Measurements from ENCODE around the gene CSF2RB. TPM values are rescaled to one million over a fixed set of nuclear protein-coding genes. Genes with fewer than 3 reads are reported as not detected.

Gene CSF2RB
- 2.9 TPM for total RNA-seq

DNA sequence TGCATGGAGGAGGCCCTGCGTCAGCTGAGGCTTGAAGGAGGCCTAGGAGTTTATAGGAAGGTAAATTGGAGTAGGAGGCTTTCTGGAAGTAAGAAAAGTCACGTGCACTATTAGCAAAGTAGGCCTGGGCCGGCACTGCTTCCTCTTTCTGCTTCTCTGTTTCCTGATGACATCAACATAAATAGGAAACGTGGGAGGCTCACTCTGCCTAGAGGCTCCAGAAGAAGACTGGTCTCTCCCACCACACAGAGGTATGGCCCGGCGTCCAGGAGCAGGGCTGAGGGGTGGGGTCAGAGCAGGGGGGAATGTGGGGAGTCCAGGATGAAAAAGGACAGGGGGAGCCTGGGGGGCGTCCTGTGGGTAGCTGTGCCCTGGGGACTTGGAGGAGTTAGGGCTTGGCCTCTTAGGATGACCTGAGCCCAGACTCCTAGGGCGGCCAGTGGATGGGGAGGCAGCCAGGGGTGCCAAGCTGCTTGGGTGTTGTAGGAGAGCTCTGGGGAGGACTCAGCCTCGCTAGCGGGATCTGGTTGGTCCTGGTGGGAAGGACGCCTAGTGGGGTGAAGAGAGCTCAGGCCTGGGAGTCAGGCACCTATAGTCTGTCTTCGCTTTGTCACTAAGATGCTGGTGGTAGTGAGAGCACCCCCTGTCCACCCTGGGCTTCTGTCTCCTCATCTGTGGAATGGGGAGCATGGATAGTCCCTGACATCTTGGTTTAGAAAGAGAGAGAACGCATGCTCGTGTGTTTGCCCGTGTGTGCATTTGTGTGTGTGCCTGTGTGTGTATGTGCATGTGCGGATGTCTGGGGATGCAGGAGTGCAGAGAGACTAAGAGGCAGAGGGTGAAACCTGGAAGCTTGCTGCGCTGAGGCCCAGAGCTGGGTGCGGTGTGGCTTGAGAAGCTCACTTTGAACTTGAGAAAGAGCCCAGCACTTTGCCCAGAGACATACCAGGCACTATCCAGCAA, at the start of gene CSF2RB:
CSF2RB (plus strand) TSS at position 202 of the 963 bp plus-strand sequence. CDS start 8,580 bp downstream, outside the sequence.

Other genes with a start within 250 kb of the CSF2RB start
- gene CACNG2, start 209.9 kb upstream of the CSF2RB start, total RNA-seq = 1.4 TPM
- gene IFT27, start 137.5 kb upstream of the CSF2RB start, total RNA-seq = 23.5 TPM
- gene PVALB, start 96.6 kb upstream of the CSF2RB start, total RNA-seq = 3.2 TPM
- gene NCF4, start 52.6 kb upstream of the CSF2RB start, total RNA-seq = 5.1 TPM
- 16.0 TPM for gene TST, start 105.8 kb downstream of the CSF2RB start, total RNA-seq
- 33.3 TPM for gene MPST, start 106.1 kb downstream of the CSF2RB start, total RNA-seq
- 34.6 TPM for gene KCTD17, start 138.1 kb downstream of the CSF2RB start, total RNA-seq
- not detected for gene TMPRSS6, start 196.1 kb downstream of the CSF2RB start, total RNA-seq
- gene IL2RB, start 236.3 kb downstream of the CSF2RB start, total RNA-seq = 1.9 TPM

Data from camera-type eye (tissue), 1 donor.